Heart left ventricle (tissue), 13 donors: ENCODE data around the gene OTOS.

ENCODE experiments used
- POLR2A ChIP-seq, 2 donors: fragments of 450-650 bp; IDR thresholded peaks; one replicate each; pipeline ENCODE4 v1.6.1; 2017; ENCODE audit warnings: antibody characterized with exemption in 2 of 2, mild to moderate bottlenecking in 2 of 2, moderate library complexity in 2 of 2
- TF ChIP-seq, protein P1 (sequence below), 12 donors: fragments of 200-600 bp; sonication (generic) in 4 of 12; IDR thresholded peaks; one replicate each; pipeline versions ENCODE4 v1.5.0 to v1.8.0; 2018 to 2022; ENCODE audit warnings: antibody characterized with exemption in 12 of 12, mild to moderate bottlenecking in 5 of 12
- donor health status: ischemic (EF 13 %, LVEDD 7.1; RV severe dilation, severe dysfunction).
- donor health status: DM: no; HTN: yes; CAD: no.
- donor health status: DM: no; HTN: no; CAD: no.
- donor health status: ischemic (EF 25% LVEDD 6.9; RV normal size, moderate dysfunction).
- donor health status: ischemic (EF 25% LVEDD 5.7; RV mildly dilated, moderate dysfunction).
- donor health status: ischemic (EF 35%, LVEDD 5.7; RV mildly dilated, moderate dysfunction).
- donor health status: nonischemic (EF 11% LVEDD 7.7; RV severe dilation, severe dysfunction).
- donor health status: DM: yes; HTN: yes; CAD: no.
- donor health status: PGD.
- donor health status: ischemic (EF 29% LVEDD 5.4; RV normal size, mild dysfunction).
- donor health status: nonischemic (EF 23%, LVEDD 6.1; RV moderate dilation, normal function).

- TF ChIP-seq, protein P1, sequence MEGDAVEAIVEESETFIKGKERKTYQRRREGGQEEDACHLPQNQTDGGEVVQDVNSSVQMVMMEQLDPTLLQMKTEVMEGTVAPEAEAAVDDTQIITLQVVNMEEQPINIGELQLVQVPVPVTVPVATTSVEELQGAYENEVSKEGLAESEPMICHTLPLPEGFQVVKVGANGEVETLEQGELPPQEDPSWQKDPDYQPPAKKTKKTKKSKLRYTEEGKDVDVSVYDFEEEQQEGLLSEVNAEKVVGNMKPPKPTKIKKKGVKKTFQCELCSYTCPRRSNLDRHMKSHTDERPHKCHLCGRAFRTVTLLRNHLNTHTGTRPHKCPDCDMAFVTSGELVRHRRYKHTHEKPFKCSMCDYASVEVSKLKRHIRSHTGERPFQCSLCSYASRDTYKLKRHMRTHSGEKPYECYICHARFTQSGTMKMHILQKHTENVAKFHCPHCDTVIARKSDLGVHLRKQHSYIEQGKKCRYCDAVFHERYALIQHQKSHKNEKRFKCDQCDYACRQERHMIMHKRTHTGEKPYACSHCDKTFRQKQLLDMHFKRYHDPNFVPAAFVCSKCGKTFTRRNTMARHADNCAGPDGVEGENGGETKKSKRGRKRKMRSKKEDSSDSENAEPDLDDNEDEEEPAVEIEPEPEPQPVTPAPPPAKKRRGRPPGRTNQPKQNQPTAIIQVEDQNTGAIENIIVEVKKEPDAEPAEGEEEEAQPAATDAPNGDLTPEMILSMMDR (IDR thresholded peaks at IDR 0.05), result no peak
- TF ChIP-seq POLR2A (IDR thresholded peaks at IDR 0.05), result no peak
These were observed 45.8 kb upstream of the OTOS start for GRCh38 chr2:240186191-240186725.
